ENCODE measurements around the gene STX1B.
"Not testable (repeated sequence)": the region's sequence is repeated elsewhere in the genome, so short reads cannot be mapped to it uniquely, and the experiment has no call there.

STX1B gene

GRCh38 chr16:31011815-31012214 is 1.4 kb upstream of the STX1B start:
- FAIRE-seq = not testable (repeated sequence)

- no peak for FAIRE-seq
Measured at GRCh38 chr16:31009894-31010584, 399 bp downstream of the STX1B start.

- FAIRE-seq = no peak
Measured at GRCh38 chr16:31009120-31009519, 1.3 kb downstream of the STX1B start.

GRCh38 chr16:31008551-31008950 is 1.9 kb downstream of the STX1B start:
- FAIRE-seq = no peak

- no peak for FAIRE-seq
Measured at GRCh38 chr16:31008149-31008548, 2.3 kb downstream of the STX1B start.

GRCh38 chr16:31007684-31008083 is 2.8 kb downstream of the STX1B start:
- no peak for FAIRE-seq

- FAIRE-seq = no peak
Measured at GRCh38 chr16:31006589-31006988, 3.8 kb downstream of the STX1B start.

- no peak for FAIRE-seq
Measured at GRCh38 chr16:31006086-31006385, 4.4 kb downstream of the STX1B start.

- no peak for FAIRE-seq
Measured at GRCh38 chr16:31005350-31006085, 4.9 kb downstream of the STX1B start.

- no peak for FAIRE-seq
Measured at GRCh38 chr16:31004658-31005057, 5.8 kb downstream of the STX1B start.

GRCh38 chr16:31003744-31004143 is 6.7 kb downstream of the STX1B start:
- no peak for FAIRE-seq

GRCh38 chr16:31002862-31003341 is 7.5 kb downstream of the STX1B start:
- no peak for FAIRE-seq

- FAIRE-seq = no peak
Measured at GRCh38 chr16:31002250-31002700, 8.2 kb downstream of the STX1B start.

GRCh38 chr16:31001507-31002249 is 8.8 kb downstream of the STX1B start:
- no peak for FAIRE-seq

GRCh38 chr16:31000671-31001382 is 9.6 kb downstream of the STX1B start:
- no peak for FAIRE-seq

- no peak for FAIRE-seq
Measured at GRCh38 chr16:30998852-30999761, 11.3 kb downstream of the STX1B start.

GRCh38 chr16:30997725-30998711 is 12.4 kb downstream of the STX1B start:
- no peak for FAIRE-seq

- no peak for FAIRE-seq
Measured at GRCh38 chr16:30996985-30997724, 13.3 kb downstream of the STX1B start.

- FAIRE-seq = no peak
Measured at GRCh38 chr16:30996324-30996984, 14.0 kb downstream of the STX1B start.
